CD14-positive monocyte (primary cell): ENCODE data around the gene TIMM21. TPM values are rescaled to one million over a fixed set of nuclear protein-coding genes. Genes with fewer than 3 reads are reported as not detected.
A peak's percentile ranks its signal among the peaks of the same experiment; 100 is the strongest.

ENCODE experiments used
- DNase-seq, 3 donors: peaks; one replicate each; pipeline ENCODE4 v3.0.0-alpha.2; 2011 to 2022
- H2AFZ ChIP-seq: 2 replicates; pipeline ENCODE4 v1.6.0; 2012; ENCODE audit warnings: mild to moderate bottlenecking, low read depth, low read length, inconsistent platforms; ENCODE audit not compliant: insufficient read depth, poor library complexity, severe bottlenecking
- H3K27ac ChIP-seq, 2 donors: 1 replicate in 1 of 2; 2 replicates in 1 of 2; pipeline ENCODE4 v1.5.1; 2012 to 2013; ENCODE audit warnings: low read length in 2 of 2, control low read depth in 1 of 2, inconsistent platforms in 1 of 2, low read depth in 1 of 2, mild to moderate bottlenecking in 1 of 2
- H3K27me3 ChIP-seq, 2 donors: one replicate each; pipeline versions ENCODE4 v1.6.0 to v1.6.1; 2011 to 2013; ENCODE audit warnings: low read length in 2 of 2; ENCODE audit not compliant: control insufficient read depth in 2 of 2, insufficient read depth in 2 of 2
- H3K36me3 ChIP-seq, 2 donors: replicated peaks in 1 of 2; 1 replicate in 1 of 2; 2 replicates in 1 of 2; pipeline versions ENCODE4 v1.5.1 to v1.6.1; 2012 to 2013; ENCODE audit warnings: low read length in 2 of 2, control low read depth in 1 of 2, inconsistent platforms in 1 of 2, mild to moderate bottlenecking in 1 of 2; ENCODE audit not compliant: insufficient read depth in 2 of 2, control insufficient read depth in 1 of 2
- H3K4me1 ChIP-seq, 2 donors: 1 replicate in 1 of 2; 2 replicates in 1 of 2; pipeline versions ENCODE4 v1.5.1 to v1.6.1; 2012 to 2013; ENCODE audit warnings: low read length in 2 of 2, control low read depth in 1 of 2, inconsistent platforms in 1 of 2, mild to moderate bottlenecking in 1 of 2, moderate library complexity in 1 of 2; ENCODE audit not compliant: insufficient read depth in 2 of 2, control insufficient read depth in 1 of 2
- H3K4me2 ChIP-seq: replicated peaks from 2 replicates; pipeline ENCODE3; 2012; ENCODE audit warnings: low read length, moderate library complexity, mild to moderate bottlenecking; ENCODE audit not compliant: poor library complexity, severe bottlenecking; ENCODE audit errors: extremely low read depth
- H3K4me3 ChIP-seq, 3 experiments: fragments of 200-600 bp in 1 of 3; sonication (generic) in 1 of 3; replicated peaks in 1 of 3; 1 replicate in 2 of 3; 2 replicates in 1 of 3; pipeline ENCODE4 v1.5.1; 2011 to 2013; ENCODE audit warnings: low read length in 3 of 3, mild to moderate bottlenecking in 3 of 3, control low read depth in 2 of 3, low read depth in 2 of 3, inconsistent platforms in 1 of 3, moderate library complexity in 1 of 3
- H3K79me2 ChIP-seq: 2 replicates; pipeline ENCODE4 v1.6.0; 2012; ENCODE audit warnings: mild to moderate bottlenecking, control low read depth, inconsistent platforms, low read length, moderate library complexity; ENCODE audit not compliant: insufficient read depth
- H3K9ac ChIP-seq: 2 replicates; pipeline ENCODE4 v1.6.0; 2017; ENCODE audit warnings: low read length, mild to moderate bottlenecking; ENCODE audit not compliant: insufficient read depth, poor library complexity, severe bottlenecking
- H3K9me3 ChIP-seq, 2 donors: replicated peaks in 1 of 2; 1 replicate in 1 of 2; 2 replicates in 1 of 2; pipeline versions ENCODE4 v1.5.1 to v1.6.1; 2012 to 2013; ENCODE audit warnings: low read length in 2 of 2, control low read depth in 1 of 2; ENCODE audit not compliant: control insufficient read depth in 1 of 2, insufficient read depth in 1 of 2
- H4K20me1 ChIP-seq: 2 replicates; pipeline ENCODE4 v1.6.0; 2012; ENCODE audit warnings: mild to moderate bottlenecking, low read length, control low read depth, moderate library complexity; ENCODE audit not compliant: insufficient read depth
- H3K27ac Mint-ChIP-seq, 7 donors: one replicate each; pipeline ENCODE4 v1.8.0; 2020; ENCODE audit warnings: mild to moderate bottlenecking in 7 of 7, mixed read lengths in 7 of 7, moderate library complexity in 6 of 7, inconsistent platforms in 2 of 7
- H3K27me3 Mint-ChIP-seq, 3 donors: one replicate each; pipeline ENCODE4 v1.8.0; 2021 to 2022; ENCODE audit warnings: low read depth in 3 of 3, mild to moderate bottlenecking in 3 of 3, mixed read lengths in 3 of 3, moderate library complexity in 3 of 3, inconsistent platforms in 1 of 3
- H3K36me3 Mint-ChIP-seq, 2 donors: one replicate each; pipeline ENCODE4 v1.8.0; 2020; ENCODE audit warnings: mixed read lengths in 2 of 2, inconsistent platforms in 1 of 2, mild to moderate bottlenecking in 1 of 2
- H3K4me1 Mint-ChIP-seq: one replicate; pipeline ENCODE4 v1.8.0; 2020; ENCODE audit warnings: mild to moderate bottlenecking, mixed read lengths
- H3K4me3 Mint-ChIP-seq, 2 donors: one replicate each; pipeline ENCODE4 v1.8.0; 2020; ENCODE audit warnings: mild to moderate bottlenecking in 2 of 2, mixed read lengths in 2 of 2, moderate library complexity in 1 of 2
- H3K9me3 Mint-ChIP-seq, 7 donors: one replicate each; pipeline ENCODE4 v1.8.0; 2020 to 2022; ENCODE audit warnings: mixed read lengths in 7 of 7, mild to moderate bottlenecking in 6 of 7, moderate library complexity in 6 of 7, inconsistent platforms in 2 of 7
- CTCF ChIP-seq: fragments of 200-600 bp; IDR thresholded peaks from one replicate; pipeline ENCODE4 v1.8.0; 2022; ENCODE audit warnings: antibody characterized with exemption, mild to moderate bottlenecking
- WGBS: methylation state at CpG from one replicate; pipeline ENCODE4 v1.1.5; 2013; ENCODE audit warnings: missing lambda C conversion rate; ENCODE audit not compliant: insufficient coverage; 5-methylcytosine and 5-hydroxymethylcytosine counted together
- intact Hi-C, 2 donors: fragments of 100-400 bp; cut with micrococcal nuclease; formaldehyde crosslinking; loops; one replicate each; pipeline versions ENCODE4 v1.15.0 to v1.15.1; 2023
- polyA plus RNA-seq, 3 donors: library from polyadenylated mRNA; depleted of rRNA in 1 of 3; unstranded in 2 of 3; stranded (reverse) in 1 of 3; fragments of 300-500 nt in 2 of 3; fragments of >200 nt in 1 of 3; fragmentation: Illumina TruSeq in 2 of 3; gene quantifications; 1 replicate in 2 of 3; 2 replicates in 1 of 3; pipeline ENCODE4 v1.2.3, GENCODE V29; 2012 to 2021

TIMM21 gene
- polyA plus RNA-seq, 3 donors = 11.0 to 15.6 (median 14.7) TPM

DNA sequence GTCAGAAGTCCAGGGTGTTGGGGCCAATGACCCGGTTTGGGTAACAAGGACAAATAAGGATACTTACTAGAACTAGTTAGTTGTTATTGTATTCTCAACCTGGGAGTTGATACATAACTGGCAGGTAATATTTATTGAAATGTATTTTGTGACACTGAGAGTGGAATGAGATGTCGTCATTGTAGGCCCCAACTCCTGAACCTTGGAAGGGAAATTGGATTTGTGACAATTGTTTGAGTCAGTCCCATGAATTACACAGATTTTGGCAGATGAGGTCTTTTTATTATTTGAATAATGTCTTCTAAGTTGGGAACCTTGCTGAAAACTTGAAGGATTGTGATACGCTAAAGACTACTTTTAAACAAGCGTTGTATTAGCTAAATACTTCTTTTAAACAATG lies 5.1 kb downstream of the TIMM21 start:
- H3K27ac ChIP-seq = no peak overlapping the region
- no peak overlapping the region for H3K4me3 ChIP-seq
- no peak overlapping the region for H2AFZ ChIP-seq
- Mint-ChIP-seq H3K4me3 (no peak overlapping the region), H3K36me3 (peaks cover 44 to 53% of the 10 kb centered on the region in 2 donors), H3K4me1 (peaks cover 14% of the 10 kb centered on the region), H3K9me3 (no peaks in the 10 kb centered on the region), H3K27me3 (peaks cover 0 to 1% (median 0%) of the 10 kb centered on the region in 3 donors), H3K27ac (peak overlapping the region in 1 of 7 donors; percentile 45)
- H3K36me3 ChIP-seq = peaks cover 23 to 67% of the 10 kb centered on the region in 2 donors
- H3K79me2 ChIP-seq = peaks cover 57% of the 10 kb centered on the region
- WGBS = 100% methylated on average over 2 of the region's 4 CpGs
- no peak overlapping the region for H3K9ac ChIP-seq
- H3K9me3 ChIP-seq = no peaks in the 10 kb centered on the region
- H3K4me2 ChIP-seq = no peak overlapping the region
- DNase-seq = no peak
- intact Hi-C loops = no loop called here
- no peaks in the 10 kb centered on the region for H3K27me3 ChIP-seq
- TF ChIP-seq CTCF = no peak
- H3K4me1 ChIP-seq = peaks cover 5 to 15% of the 10 kb centered on the region in 2 donors
- no peaks in the 10 kb centered on the region for H4K20me1 ChIP-seq

DNA sequence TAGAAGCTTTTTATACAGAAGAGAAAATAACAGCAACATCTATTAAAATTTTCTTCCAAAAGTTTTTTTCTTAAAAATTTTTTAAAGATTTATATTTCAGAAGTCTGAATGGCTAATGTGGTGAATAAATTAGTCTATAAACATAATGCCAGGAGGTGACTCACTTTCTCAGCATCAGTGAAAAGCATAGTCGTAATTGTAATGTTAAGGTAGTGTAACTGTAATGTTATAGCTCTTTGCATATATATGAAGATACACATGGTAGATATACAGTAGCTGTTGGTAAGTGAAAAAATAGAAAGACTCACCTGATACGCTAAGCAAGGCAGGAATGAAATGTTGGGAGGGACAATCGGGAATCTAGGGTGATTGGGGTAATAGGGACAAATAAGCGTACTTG lies 5.5 kb downstream of the TIMM21 start:
- no CpG with 5 or more reads among the region's 4 CpGs for WGBS
- DNase-seq = no peak
- Histone ChIP-seq H3K9ac (no peak overlapping the region), H2AFZ (no peak overlapping the region), H3K27ac (no peak overlapping the region), H3K4me1 (peaks cover 3 to 12% of the 10 kb centered on the region in 2 donors), H3K4me3 (no peak overlapping the region), H3K4me2 (no peak overlapping the region), H3K27me3 (no peaks in the 10 kb centered on the region), H3K79me2 (peaks cover 54% of the 10 kb centered on the region), H3K36me3 (peaks cover 28 to 71% of the 10 kb centered on the region in 2 donors), H3K9me3 (no peaks in the 10 kb centered on the region), H4K20me1 (no peaks in the 10 kb centered on the region)
- H3K4me3 Mint-ChIP-seq = no peak overlapping the region
- peaks cover 13% of the 10 kb centered on the region for H3K4me1 Mint-ChIP-seq
- H3K36me3 Mint-ChIP-seq = peaks cover 49 to 54% of the 10 kb centered on the region in 2 donors
- H3K27ac Mint-ChIP-seq = no peak overlapping the region
- peaks cover 0 to 1% (median 0%) of the 10 kb centered on the region in 3 donors for H3K27me3 Mint-ChIP-seq
- TF ChIP-seq CTCF = no peak
- intact Hi-C loops = no loop called here
- no peaks in the 10 kb centered on the region for H3K9me3 Mint-ChIP-seq
